ENCODE measurements around the gene HSD17B2. TPM values are rescaled to one million over a fixed set of nuclear protein-coding genes. Genes with fewer than 3 reads are reported as not detected.
A peak's percentile ranks its signal among the peaks of the same experiment; 100 is the strongest.
"Not testable (repeated sequence)": the region's sequence is repeated elsewhere in the genome, so short reads cannot be mapped to it uniquely, and the experiment has no call there.

The HSD17B2 gene
- total and polyA plus RNA-seq, 4 donors: 0.48 to 2.5 (median 1.1) TPM

DNA sequence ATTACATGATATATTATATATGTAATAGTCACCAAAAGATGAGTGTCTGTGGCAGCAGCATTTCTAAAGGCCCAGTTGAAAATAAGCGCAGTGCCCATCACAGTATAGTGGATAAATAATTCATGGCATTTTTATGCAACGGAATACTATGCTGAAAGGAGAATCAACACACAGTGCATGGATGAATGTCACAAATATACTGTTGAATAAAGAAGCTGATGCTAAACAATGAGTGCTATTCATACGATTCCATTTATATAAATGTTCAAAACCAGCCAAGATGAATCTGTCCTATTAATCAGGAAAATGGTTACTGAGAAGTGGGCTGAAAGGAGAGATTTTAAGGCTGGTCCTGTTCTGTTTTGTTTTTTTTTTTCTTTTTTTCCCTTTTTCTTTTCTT, 61.6 kb downstream of the HSD17B2 start:
- H3K4me1 ChIP-seq (ENCODE audit: control insufficient read depth, insufficient read depth, low read length): no peaks in the 10 kb centered on the region
- H3K36me3 ChIP-seq (ENCODE audit: control insufficient read depth, insufficient read depth, low read length): no peaks in the 10 kb centered on the region
- no peaks in the 10 kb centered on the region for H3K27me3 ChIP-seq (ENCODE audit: control insufficient read depth, insufficient read depth, low read length)
- WGBS (ENCODE audit: insufficient coverage): 100% methylated on average over 1 of the region's 3 CpGs
- H3K4me3 ChIP-seq (ENCODE audit: low read depth, low read length): no peak overlapping the region
- no peak for DNase-seq (ENCODE audit: low read depth in 4 of 6, low spot score in 6 of 6)
- peaks cover 2% of the 10 kb centered on the region for H3K9me3 ChIP-seq (ENCODE audit: control insufficient read depth, insufficient read depth, low read length)
- H3K27ac ChIP-seq (ENCODE audit: low read depth, low read length): no peak overlapping the region

DNA sequence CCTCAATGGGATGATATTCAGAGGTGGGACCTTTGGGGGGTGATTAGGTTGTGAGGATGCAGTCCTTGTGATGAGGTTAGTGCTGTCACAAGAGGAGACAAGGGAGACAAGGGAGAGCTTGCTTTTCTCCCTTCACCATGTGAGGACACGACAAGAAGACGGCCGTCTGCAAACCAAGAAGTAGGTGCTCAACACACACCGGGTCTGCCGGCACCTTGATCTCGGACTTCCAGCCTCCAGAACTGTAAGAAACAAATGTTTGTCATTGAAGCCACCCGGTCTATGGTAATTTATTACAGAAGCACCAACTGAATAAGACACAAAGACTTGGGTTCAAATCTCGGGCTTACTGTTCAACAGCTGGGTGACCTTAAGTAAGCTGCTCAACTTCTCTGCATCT, 70.1 kb downstream of the HSD17B2 start:
- Histone ChIP-seq H3K27ac (ENCODE audit: low read depth, low read length) (no peak overlapping the region), H3K4me1 (ENCODE audit: control insufficient read depth, insufficient read depth, low read length) (no peaks in the 10 kb centered on the region), H3K9me3 (ENCODE audit: control insufficient read depth, insufficient read depth, low read length) (no peaks in the 10 kb centered on the region), H3K36me3 (ENCODE audit: control insufficient read depth, insufficient read depth, low read length) (no peaks in the 10 kb centered on the region), H3K27me3 (ENCODE audit: control insufficient read depth, insufficient read depth, low read length) (no peaks in the 10 kb centered on the region), H3K4me3 (ENCODE audit: low read depth, low read length) (no peak overlapping the region)
- 94% methylated on average over 8 of the region's 8 CpGs for WGBS (ENCODE audit: insufficient coverage)
- no peak for DNase-seq (ENCODE audit: low read depth in 4 of 6, low spot score in 6 of 6)

DNA sequence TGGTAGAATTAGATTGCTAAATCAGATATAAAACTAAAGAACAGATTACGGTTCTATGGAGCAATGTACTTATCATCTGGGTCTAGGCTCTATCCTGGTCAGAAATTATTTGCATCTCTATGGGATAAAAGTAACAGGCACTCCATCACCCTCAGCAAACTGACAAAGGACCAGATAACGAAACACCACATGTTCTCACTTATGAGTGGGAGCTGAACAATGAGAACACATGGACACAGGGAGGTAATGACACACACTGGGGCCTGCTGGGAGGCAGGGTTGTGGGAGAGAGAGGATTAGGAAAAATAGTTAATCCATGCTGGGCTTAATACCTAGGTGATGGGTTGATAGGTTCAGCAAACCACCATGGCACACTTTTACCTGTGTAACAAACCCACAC, 73.0 kb downstream of the HSD17B2 start:
- Histone ChIP-seq H3K9me3 (ENCODE audit: control insufficient read depth, insufficient read depth, low read length) (no peaks in the 10 kb centered on the region), H3K4me1 (ENCODE audit: control insufficient read depth, insufficient read depth, low read length) (no peaks in the 10 kb centered on the region), H3K36me3 (ENCODE audit: control insufficient read depth, insufficient read depth, low read length) (no peaks in the 10 kb centered on the region), H3K27me3 (ENCODE audit: control insufficient read depth, insufficient read depth, low read length) (no peaks in the 10 kb centered on the region), H3K27ac (ENCODE audit: low read depth, low read length) (no peak overlapping the region), H3K4me3 (ENCODE audit: low read depth, low read length) (no peak overlapping the region)
- no CpG with 5 or more reads among the region's 2 CpGs for WGBS (ENCODE audit: insufficient coverage)
- DNase-seq (ENCODE audit: low read depth in 4 of 6, low spot score in 6 of 6): no peak

GRCh38 chr16:82108774-82109173, 73.7 kb downstream of the HSD17B2 start:
- Histone ChIP-seq H3K27ac (ENCODE audit: low read depth, low read length) (no peak overlapping the region), H3K4me3 (ENCODE audit: low read depth, low read length) (no peak overlapping the region), H3K4me1 (ENCODE audit: control insufficient read depth, insufficient read depth, low read length) (no peaks in the 10 kb centered on the region), H3K27me3 (ENCODE audit: control insufficient read depth, insufficient read depth, low read length) (no peaks in the 10 kb centered on the region), H3K36me3 (ENCODE audit: control insufficient read depth, insufficient read depth, low read length) (no peaks in the 10 kb centered on the region), H3K9me3 (ENCODE audit: control insufficient read depth, insufficient read depth, low read length) (no peaks in the 10 kb centered on the region)
- 98% methylated on average over 5 of the region's 6 CpGs for WGBS (ENCODE audit: insufficient coverage)
- DNase-seq (ENCODE audit: low read depth in 4 of 6, low spot score in 6 of 6): no peak

GRCh38 chr16:82109266-82109665, 74.2 kb downstream of the HSD17B2 start:
- not testable (repeated sequence) for DNase-seq (ENCODE audit: low read depth in 4 of 6, low spot score in 6 of 6); H3K27ac ChIP-seq (ENCODE audit: low read depth, low read length); H3K27me3 ChIP-seq (ENCODE audit: control insufficient read depth, insufficient read depth, low read length); H3K4me1 ChIP-seq (ENCODE audit: control insufficient read depth, insufficient read depth, low read length); H3K4me3 ChIP-seq (ENCODE audit: low read depth, low read length); H3K36me3 ChIP-seq (ENCODE audit: control insufficient read depth, insufficient read depth, low read length); H3K9me3 ChIP-seq (ENCODE audit: control insufficient read depth, insufficient read depth, low read length)
- no CpG with 5 or more reads among the region's 3 CpGs for WGBS (ENCODE audit: insufficient coverage)

DNA sequence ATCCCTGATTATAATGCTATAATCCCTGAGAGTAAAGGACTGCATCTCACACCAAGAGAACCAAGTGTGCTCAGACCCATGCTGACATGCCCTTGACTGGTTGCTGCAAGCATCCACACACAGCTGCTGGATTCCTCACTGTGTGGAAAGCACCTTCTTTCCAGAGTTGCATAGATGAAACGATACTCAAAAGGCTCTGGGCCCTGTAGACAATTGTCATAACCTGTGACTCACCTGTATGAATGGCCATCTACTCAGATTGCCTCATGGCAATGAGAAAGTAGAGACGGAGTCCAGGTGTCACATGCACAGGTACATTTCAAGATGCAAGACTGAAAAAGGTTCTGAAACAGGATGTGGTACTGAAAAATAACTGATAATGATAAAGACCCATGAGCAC, 76.9 kb downstream of the HSD17B2 start:
- H3K27ac ChIP-seq (ENCODE audit: low read depth, low read length): no peak overlapping the region
- WGBS (ENCODE audit: insufficient coverage): 89% methylated on average over 2 of the region's 2 CpGs
- no peaks in the 10 kb centered on the region for H3K36me3 ChIP-seq (ENCODE audit: control insufficient read depth, insufficient read depth, low read length)
- no peak overlapping the region for H3K4me3 ChIP-seq (ENCODE audit: low read depth, low read length)
- no peaks in the 10 kb centered on the region for H3K27me3 ChIP-seq (ENCODE audit: control insufficient read depth, insufficient read depth, low read length)
- no peaks in the 10 kb centered on the region for H3K9me3 ChIP-seq (ENCODE audit: control insufficient read depth, insufficient read depth, low read length)
- no peaks in the 10 kb centered on the region for H3K4me1 ChIP-seq (ENCODE audit: control insufficient read depth, insufficient read depth, low read length)
- no peak for DNase-seq (ENCODE audit: low read depth in 4 of 6, low spot score in 6 of 6)

GRCh38 chr16:82113741-82114140, 78.7 kb downstream of the HSD17B2 start:
- Histone ChIP-seq H3K4me1 (ENCODE audit: control insufficient read depth, insufficient read depth, low read length) (no peaks in the 10 kb centered on the region), H3K4me3 (ENCODE audit: low read depth, low read length) (no peak overlapping the region), H3K27me3 (ENCODE audit: control insufficient read depth, insufficient read depth, low read length) (no peaks in the 10 kb centered on the region), H3K9me3 (ENCODE audit: control insufficient read depth, insufficient read depth, low read length) (no peaks in the 10 kb centered on the region), H3K27ac (ENCODE audit: low read depth, low read length) (no peak overlapping the region), H3K36me3 (ENCODE audit: control insufficient read depth, insufficient read depth, low read length) (no peaks in the 10 kb centered on the region)
- DNase-seq (ENCODE audit: low read depth in 4 of 6, low spot score in 6 of 6): no peak
- WGBS (ENCODE audit: insufficient coverage): 100% methylated on average over 1 of the region's 3 CpGs

DNA sequence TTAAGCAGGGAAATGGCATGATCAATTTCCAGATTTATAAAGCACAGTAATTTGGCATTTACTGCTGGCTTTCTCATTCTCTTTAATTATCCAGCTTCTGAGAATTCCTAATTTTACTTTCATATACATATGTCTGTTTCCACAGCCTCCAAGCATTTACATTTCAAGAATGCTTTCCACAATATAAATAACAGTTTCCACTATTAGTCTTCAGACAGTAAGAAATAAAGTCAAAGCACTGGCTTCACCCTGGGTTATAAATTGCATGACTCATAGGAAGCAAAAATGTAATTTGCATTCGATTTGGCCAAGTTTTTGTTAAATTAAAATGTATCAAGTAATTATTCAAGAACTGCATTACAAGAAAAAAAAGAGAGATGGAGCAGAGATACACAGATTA, 81.5 kb downstream of the HSD17B2 start:
- Histone ChIP-seq H3K27ac (ENCODE audit: low read depth, low read length) (no peak overlapping the region), H3K27me3 (ENCODE audit: control insufficient read depth, insufficient read depth, low read length) (no peaks in the 10 kb centered on the region), H3K9me3 (ENCODE audit: control insufficient read depth, insufficient read depth, low read length) (no peaks in the 10 kb centered on the region), H3K4me1 (ENCODE audit: control insufficient read depth, insufficient read depth, low read length) (no peaks in the 10 kb centered on the region), H3K4me3 (ENCODE audit: low read depth, low read length) (no peak overlapping the region), H3K36me3 (ENCODE audit: control insufficient read depth, insufficient read depth, low read length) (no peaks in the 10 kb centered on the region)
- no CpG with 5 or more reads among the region's 1 CpG for WGBS (ENCODE audit: insufficient coverage)
- DNase-seq (ENCODE audit: low read depth in 4 of 6, low spot score in 6 of 6): peak in 2 of 6 donors; percentile 13 to 75

- no peaks in the 10 kb centered on the region for H3K9me3 ChIP-seq (ENCODE audit: control insufficient read depth, insufficient read depth, low read length)
Observed at GRCh38 chr16:82118749-82119148, 83.7 kb downstream of the HSD17B2 start.

GRCh38 chr16:82119405-82119804, 84.4 kb downstream of the HSD17B2 start:
- Histone ChIP-seq H3K4me1 (ENCODE audit: control insufficient read depth, insufficient read depth, low read length) (no peaks in the 10 kb centered on the region), H3K4me3 (ENCODE audit: low read depth, low read length) (no peak overlapping the region), H3K27me3 (ENCODE audit: control insufficient read depth, insufficient read depth, low read length) (no peaks in the 10 kb centered on the region), H3K27ac (ENCODE audit: low read depth, low read length) (no peak overlapping the region), H3K36me3 (ENCODE audit: control insufficient read depth, insufficient read depth, low read length) (no peaks in the 10 kb centered on the region), H3K9me3 (ENCODE audit: control insufficient read depth, insufficient read depth, low read length) (no peaks in the 10 kb centered on the region)
- WGBS (ENCODE audit: insufficient coverage): 73% methylated on average over 4 of the region's 4 CpGs
- DNase-seq (ENCODE audit: low read depth in 4 of 6, low spot score in 6 of 6): no peak

More at GRCh38 chr16:82118749-82119148, 83.7 kb downstream of the HSD17B2 start:
- no peak for DNase-seq (ENCODE audit: low read depth in 4 of 6, low spot score in 6 of 6)
- Histone ChIP-seq H3K27ac (ENCODE audit: low read depth, low read length) (no peak overlapping the region), H3K4me1 (ENCODE audit: control insufficient read depth, insufficient read depth, low read length) (no peaks in the 10 kb centered on the region), H3K36me3 (ENCODE audit: control insufficient read depth, insufficient read depth, low read length) (no peaks in the 10 kb centered on the region), H3K4me3 (ENCODE audit: low read depth, low read length) (no peak overlapping the region), H3K27me3 (ENCODE audit: control insufficient read depth, insufficient read depth, low read length) (no peaks in the 10 kb centered on the region)
- WGBS (ENCODE audit: insufficient coverage): 100% methylated on average over 1 of the region's 2 CpGs
